Measurements from ENCODE around the gene CASZ1.

The CASZ1 gene

DNA sequence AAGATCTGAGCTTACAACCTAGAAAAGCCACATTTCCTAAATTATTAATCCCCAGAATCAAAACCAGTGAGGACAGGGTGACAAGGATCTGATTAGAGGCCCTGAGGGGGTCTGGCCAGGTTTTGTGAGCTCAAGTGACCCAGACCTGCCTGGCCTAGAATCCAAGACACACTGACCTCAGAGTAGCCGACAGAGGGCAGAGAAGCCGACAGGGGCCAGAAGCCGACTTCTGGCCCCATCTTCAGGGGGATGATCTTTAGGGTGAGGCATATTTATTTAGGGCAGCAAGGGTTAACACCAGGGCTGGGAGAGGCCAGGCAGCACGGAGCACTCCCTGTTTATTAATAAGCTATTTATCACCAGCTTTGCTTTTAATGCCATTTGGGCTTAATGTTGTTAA lies 45.3 kb downstream of the CASZ1 start:
- no peak for DNase-seq

GRCh38 chr1:10745886-10746455 lies 50.5 kb downstream of the CASZ1 start:
- no peak for DNase-seq

DNA sequence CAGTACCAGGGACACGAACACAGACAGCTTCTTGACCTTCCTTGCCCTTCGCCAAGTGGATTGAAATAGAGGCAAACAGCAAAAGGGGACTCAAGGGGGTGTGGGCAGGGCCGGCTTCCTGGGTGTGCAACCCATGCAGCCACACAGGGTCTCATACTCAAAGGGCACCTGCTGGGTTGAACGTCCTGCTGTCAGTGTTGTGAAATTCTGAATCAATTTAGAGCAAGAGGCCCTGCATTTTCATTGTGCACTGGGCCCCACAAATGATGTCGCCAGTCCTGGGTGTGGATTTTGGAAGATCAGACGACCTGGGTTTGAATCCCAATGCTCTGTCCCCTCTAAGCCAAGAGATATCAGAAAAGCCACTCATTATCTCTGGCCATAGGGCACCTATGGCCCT lies 51.1 kb downstream of the CASZ1 start:
- no peak for DNase-seq

DNA sequence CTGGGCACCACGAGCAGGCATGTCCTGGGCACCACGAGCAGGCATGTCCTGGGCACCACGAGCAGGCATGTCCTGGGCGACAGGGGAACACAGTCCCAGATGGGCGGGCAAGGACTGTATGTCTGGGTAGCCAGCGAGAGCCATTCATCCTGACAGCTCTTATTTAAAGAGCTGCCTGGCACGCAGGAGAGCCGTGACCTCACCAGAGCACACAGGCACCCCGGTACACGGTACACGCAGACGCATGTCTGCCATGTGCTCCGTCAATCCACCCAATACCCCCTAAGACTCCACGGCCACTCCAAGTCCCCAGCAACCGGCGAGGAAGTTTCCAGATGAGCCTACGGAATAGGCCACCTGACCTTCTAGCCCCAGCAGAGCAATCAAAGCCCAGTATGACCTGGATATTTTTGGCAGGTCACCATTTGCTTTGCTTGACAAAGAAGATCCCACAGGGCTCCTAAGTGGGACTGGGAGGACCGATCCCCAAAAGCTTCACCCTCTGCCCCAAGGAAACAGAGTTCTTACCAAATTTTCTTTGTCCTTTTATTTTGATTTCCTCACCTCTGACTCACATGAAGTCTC lies 51.7 kb downstream of the CASZ1 start:
- no peak for DNase-seq

GRCh38 chr1:10744029-10744428 lies 52.4 kb downstream of the CASZ1 start:
- no peak for DNase-seq

GRCh38 chr1:10741696-10742095 lies 54.8 kb downstream of the CASZ1 start:
- no peak for DNase-seq

- DNase-seq, result no peak
Measured at GRCh38 chr1:10740123-10740522, 56.3 kb downstream of the CASZ1 start.

DNA sequence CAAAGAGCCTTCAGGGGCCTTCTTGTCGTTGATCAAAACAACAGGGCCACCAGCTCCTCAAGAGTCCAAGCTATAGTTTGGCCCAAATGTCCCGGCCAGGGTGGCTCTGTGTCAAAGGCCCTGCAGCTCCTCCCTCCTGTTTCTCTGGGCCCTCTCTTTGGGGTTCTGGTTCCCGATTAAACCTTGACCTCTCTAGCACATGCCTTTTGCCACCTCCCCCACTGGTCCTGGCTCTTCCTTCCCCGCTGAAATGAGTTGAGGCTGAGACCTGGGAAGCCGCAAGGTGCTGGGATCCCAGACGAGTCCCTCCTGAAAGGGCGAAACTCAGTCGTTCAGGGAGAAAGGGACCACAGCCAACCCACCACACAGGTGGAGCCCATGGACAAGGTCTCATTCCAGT lies 56.9 kb downstream of the CASZ1 start:
- DNase-seq, result no peak

GRCh38 chr1:10738061-10739058 lies 58.1 kb downstream of the CASZ1 start:
- no peak for DNase-seq

- no peak for DNase-seq
Measured at GRCh38 chr1:10737651-10738050, 58.8 kb downstream of the CASZ1 start.

GRCh38 chr1:10736634-10737586 lies 59.5 kb downstream of the CASZ1 start:
- DNase-seq, result no peak

DNA sequence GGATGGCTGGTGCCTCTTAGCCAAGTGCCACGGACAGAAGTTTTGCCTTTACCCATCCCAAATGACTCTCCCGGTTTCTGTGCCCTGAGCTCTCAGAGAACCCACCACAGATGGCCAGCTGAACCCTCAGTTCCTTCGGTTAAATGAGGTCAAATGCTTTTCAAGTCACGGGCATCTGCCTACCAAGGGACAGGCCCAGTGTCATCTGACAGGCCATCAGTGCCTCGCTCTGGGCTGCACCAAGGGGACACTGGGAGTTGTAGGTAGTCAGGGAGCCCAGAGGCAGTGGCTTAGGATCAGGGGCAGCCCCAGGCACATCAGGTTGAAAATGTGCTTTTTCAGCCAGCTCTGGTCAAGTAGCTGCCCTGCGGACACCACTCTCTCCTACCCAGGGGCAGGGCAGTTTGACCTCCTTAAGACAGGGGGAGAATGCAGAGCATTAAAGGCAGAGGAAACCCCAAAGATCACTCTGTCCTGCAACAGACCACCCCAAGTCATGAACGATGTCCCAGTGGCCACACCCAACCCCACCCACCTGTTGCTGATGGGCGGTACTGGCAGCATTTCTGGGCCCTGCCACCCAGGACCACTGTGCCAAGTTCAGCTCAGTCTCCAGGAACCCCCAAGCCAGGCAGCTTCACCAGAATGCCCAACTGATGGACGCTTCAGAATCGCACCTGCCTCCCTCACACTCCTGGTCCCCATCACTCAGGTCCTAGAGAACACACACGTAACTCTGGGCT lies 60.7 kb downstream of the CASZ1 start:
- DNase-seq, result no peak

- no peak for DNase-seq
Measured at GRCh38 chr1:10734962-10735544, 61.4 kb downstream of the CASZ1 start.

DNA sequence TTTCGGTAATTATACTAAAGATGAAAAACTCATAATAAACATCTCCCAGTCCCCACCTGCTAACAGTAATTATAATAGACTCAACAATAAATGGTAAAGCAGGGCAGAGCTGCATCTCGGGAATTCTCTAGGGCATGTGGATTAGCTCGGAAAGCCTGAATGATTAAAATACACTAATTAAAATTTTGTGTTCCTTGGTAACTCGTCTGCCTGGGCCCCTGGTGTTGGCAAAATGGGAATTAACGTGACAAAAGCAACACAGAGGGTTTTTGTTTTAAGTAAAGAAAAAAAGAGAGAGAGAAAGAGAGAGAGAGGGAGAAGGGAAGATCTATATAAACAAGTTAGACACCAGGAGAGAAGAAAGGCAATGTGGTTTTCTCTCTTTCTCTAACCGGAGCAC lies 62.1 kb downstream of the CASZ1 start:
- DNase-seq, result no peak

GRCh38 chr1:10733474-10734366 lies 62.7 kb downstream of the CASZ1 start:
- no peak for DNase-seq

DNA sequence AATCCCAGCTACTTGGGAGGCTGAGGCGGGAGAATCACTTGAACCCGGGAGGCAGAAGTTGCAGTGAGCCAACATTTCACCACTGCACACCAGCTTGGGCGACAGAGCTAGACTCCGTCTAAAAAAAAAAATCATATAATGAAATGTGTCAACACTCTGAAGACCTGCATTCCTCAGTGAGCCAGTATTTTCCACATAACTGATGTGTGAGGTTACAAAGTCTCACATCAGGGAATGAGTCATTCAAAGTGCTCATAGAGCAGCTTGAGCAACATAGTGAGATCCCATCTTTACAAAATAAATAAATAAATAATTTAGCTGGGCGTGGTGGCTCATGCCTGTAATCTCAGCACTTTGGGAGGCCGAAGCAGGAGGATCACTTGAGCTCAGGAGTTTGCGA lies 65.5 kb downstream of the CASZ1 start:
- no peak for DNase-seq

GRCh38 chr1:10728595-10729410 lies 67.6 kb downstream of the CASZ1 start:
- no peak for DNase-seq

DNA sequence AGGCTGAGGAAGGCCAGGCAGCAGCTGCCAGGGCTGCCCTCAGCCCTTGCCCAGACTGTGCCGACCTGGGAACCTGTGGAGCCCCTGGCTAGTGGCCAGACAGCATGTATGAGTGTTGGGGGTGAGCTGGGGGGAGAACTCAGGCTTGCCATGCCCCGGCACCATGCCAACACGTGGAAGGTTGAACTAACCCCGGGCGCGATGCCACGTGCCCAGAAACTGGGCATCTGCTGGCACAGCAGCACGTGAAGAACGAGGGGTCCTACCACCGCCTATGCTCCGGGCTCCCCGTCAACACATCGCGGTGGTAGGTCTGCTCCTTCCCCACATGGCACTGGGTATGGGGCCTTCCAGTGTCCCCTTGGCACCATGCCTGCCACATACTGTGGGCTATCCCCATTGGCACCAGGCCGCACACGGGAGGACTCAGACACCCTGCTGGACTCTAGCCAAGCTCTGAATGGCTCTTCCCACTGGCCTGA lies 68.7 kb downstream of the CASZ1 start:
- DNase-seq, result no peak

DNA sequence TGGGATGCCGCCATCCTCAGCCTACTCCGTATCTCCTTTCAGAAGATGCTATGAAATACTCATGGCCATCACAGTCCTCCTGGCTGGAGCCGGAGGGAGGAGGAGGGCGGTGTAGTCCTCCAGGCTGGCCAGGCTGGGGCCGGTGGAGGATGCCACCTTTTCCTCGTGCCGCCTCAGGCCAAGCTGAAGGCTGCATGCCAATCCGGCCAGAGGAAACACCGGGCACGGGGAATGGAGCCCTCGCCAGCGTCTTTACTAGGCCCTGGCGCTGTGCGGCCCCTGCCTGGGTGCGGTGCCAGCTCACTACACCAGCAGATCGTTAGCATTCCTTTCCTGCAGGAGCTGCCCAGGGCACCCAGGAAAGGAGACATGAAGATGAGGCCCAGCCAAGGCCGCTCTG lies 70.1 kb downstream of the CASZ1 start:
- DNase-seq, result no peak

Data from NK-92 treated with Interleukin-12 subunit alpha and Interleukin-12 subunit beta, amount 100 ng/mL, for 24 hours (cell line).